Hepatocyte (in vitro differentiated cells): ENCODE data around the gene SETD7. TPM values are rescaled to one million over a fixed set of nuclear protein-coding genes. Genes with fewer than 3 reads are reported as not detected.

Source experiments
- DNase-seq: peaks from one replicate; pipeline ENCODE4 v3.0.0-alpha.2; 2016; ENCODE audit warnings: low spot score
- H2AFZ ChIP-seq: fragments of 200-600 bp; sonication (generic); 2 replicates; pipeline ENCODE4 v1.6.0; 2016; ENCODE audit warnings: antibody characterized with exemption, mild to moderate bottlenecking
- H3K27ac ChIP-seq: fragments of 200-600 bp; sonication (generic); 2 replicates; pipeline ENCODE4 v1.5.1; 2016; ENCODE audit warnings: mild to moderate bottlenecking
- H3K27me3 ChIP-seq: fragments of 200-600 bp; sonication (generic); 2 replicates; pipeline ENCODE4 v1.6.1; 2016
- H3K36me3 ChIP-seq: fragments of 200-600 bp; sonication (generic); replicated peaks from 2 replicates; pipeline ENCODE4 v1.5.1; 2016; ENCODE audit warnings: low read depth; ENCODE audit not compliant: insufficient read depth
- H3K4me1 ChIP-seq: fragments of 200-600 bp; sonication (generic); 2 replicates; pipeline ENCODE4 v1.5.1; 2016; ENCODE audit warnings: mild to moderate bottlenecking, moderate library complexity; ENCODE audit not compliant: insufficient read depth
- H3K4me2 ChIP-seq: fragments of 200-600 bp; sonication (generic); 2 replicates; pipeline ENCODE4 v1.6.0; 2016
- H3K4me3 ChIP-seq: fragments of 200-600 bp; sonication (generic); 2 replicates; pipeline ENCODE4 v1.5.1; 2016; ENCODE audit warnings: mild to moderate bottlenecking
- H3K79me2 ChIP-seq: fragments of 200-600 bp; sonication (generic); 2 replicates; pipeline ENCODE4 v1.6.0; 2017; ENCODE audit warnings: mild to moderate bottlenecking
- H3K9me2 ChIP-seq: fragments of 200-600 bp; sonication (generic); replicated peaks from 2 replicates; pipeline ENCODE4 v1.6.0; 2017; ENCODE audit warnings: mild to moderate bottlenecking; ENCODE audit not compliant: insufficient read depth
- H3K9me3 ChIP-seq: fragments of 200-600 bp; sonication (generic); 2 replicates; pipeline ENCODE4 v1.5.1; 2016; ENCODE audit warnings: low read depth, mild to moderate bottlenecking
- H4K20me1 ChIP-seq: fragments of 200-600 bp; sonication (generic); 2 replicates; pipeline ENCODE4 v1.6.0; 2016; ENCODE audit warnings: mild to moderate bottlenecking; ENCODE audit not compliant: insufficient read depth, poor library complexity, severe bottlenecking
- EZH2 ChIP-seq: fragments of 200-600 bp; sonication (generic); IDR thresholded peaks from 2 replicates; pipeline ENCODE4 v1.6.1; 2016; ENCODE audit warnings: antibody characterized with exemption, mild to moderate bottlenecking, borderline replicate concordance
- EZH2phosphoT487 ChIP-seq: fragments of 200-600 bp; sonication (generic); IDR thresholded peaks from one replicate; pipeline ENCODE4 v1.6.1; 2018; ENCODE audit warnings: antibody characterized with exemption, mild to moderate bottlenecking, low read depth, moderate library complexity; ENCODE audit not compliant: unreplicated experiment, severe bottlenecking
- WGBS: methylation state at CpG from one replicate; pipeline ENCODE4 v1.1.6; 2016; ENCODE audit warnings: low lambda C conversion rate; ENCODE audit errors: missing lambda C conversion rate; 5-methylcytosine and 5-hydroxymethylcytosine counted together
- polyA plus RNA-seq: library from polyadenylated mRNA; unstranded; fragments of >200 nt; fragmentation: Nextera tagmentation; extraction: Ambion mirVana; gene quantifications from 2 replicates; pipeline ENCODE4 v1.2.1, GENCODE V29; 2016
- total RNA-seq: library from RNA; depleted of rRNA; stranded (reverse); fragments of >200 nt; gene quantifications from 2 replicates; pipeline ENCODE4 v1.2.3, GENCODE V29; 2014
- TF ChIP-seq, protein P1 (sequence below): fragments of 200-600 bp; sonication (generic); IDR thresholded peaks from 2 replicates; pipeline ENCODE4 v1.5.1; 2016; ENCODE audit warnings: antibody characterized with exemption, mild to moderate bottlenecking; ENCODE audit not compliant: poor library complexity

SETD7 gene
- total and polyA plus RNA-seq, 2 experiments from 2014 or later, result 7.3 to 27.6 TPM

DNA sequence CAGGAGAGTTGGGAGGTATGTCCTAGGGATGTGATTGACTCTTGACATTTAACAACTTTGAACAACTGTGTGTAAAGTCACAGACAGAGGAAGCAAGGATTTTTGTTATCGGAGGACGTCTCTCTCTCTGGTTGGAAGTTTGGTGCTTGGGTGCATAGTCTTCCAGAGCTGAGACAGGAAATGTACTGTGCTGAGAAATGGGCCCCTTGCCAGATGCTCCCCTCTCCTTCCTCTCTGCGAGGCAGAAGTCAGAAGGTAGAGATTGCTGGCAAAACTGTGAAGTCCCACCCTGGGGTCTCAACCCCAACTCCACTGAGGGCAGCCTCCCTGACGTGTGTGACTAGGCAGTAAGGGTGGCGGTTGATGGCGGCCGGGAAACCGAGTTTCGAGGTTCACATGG lies 49.2 kb downstream of the SETD7 start:
- TF ChIP-seq EZH2phosphoT487 (no peak), EZH2 (no peak)
- TF ChIP-seq, protein P1, sequence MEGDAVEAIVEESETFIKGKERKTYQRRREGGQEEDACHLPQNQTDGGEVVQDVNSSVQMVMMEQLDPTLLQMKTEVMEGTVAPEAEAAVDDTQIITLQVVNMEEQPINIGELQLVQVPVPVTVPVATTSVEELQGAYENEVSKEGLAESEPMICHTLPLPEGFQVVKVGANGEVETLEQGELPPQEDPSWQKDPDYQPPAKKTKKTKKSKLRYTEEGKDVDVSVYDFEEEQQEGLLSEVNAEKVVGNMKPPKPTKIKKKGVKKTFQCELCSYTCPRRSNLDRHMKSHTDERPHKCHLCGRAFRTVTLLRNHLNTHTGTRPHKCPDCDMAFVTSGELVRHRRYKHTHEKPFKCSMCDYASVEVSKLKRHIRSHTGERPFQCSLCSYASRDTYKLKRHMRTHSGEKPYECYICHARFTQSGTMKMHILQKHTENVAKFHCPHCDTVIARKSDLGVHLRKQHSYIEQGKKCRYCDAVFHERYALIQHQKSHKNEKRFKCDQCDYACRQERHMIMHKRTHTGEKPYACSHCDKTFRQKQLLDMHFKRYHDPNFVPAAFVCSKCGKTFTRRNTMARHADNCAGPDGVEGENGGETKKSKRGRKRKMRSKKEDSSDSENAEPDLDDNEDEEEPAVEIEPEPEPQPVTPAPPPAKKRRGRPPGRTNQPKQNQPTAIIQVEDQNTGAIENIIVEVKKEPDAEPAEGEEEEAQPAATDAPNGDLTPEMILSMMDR, result no peak
- DNase-seq, result no peak
- Histone ChIP-seq H3K27ac (no peak overlapping the region), H3K4me1 (no peaks in the 10 kb centered on the region), H3K9me2 (no peaks in the 10 kb centered on the region), H3K79me2 (no peaks in the 10 kb centered on the region), H2AFZ (no peak overlapping the region), H4K20me1 (no peaks in the 10 kb centered on the region), H3K4me2 (no peak overlapping the region), H3K9me3 (no peaks in the 10 kb centered on the region), H3K27me3 (no peaks in the 10 kb centered on the region), H3K4me3 (no peak overlapping the region), H3K36me3 (no peaks in the 10 kb centered on the region)
- 94% methylated on average over 9 of the region's 9 CpGs for WGBS

GRCh38 chr4:139503622-139504166 lies 52.3 kb downstream of the SETD7 start:
- Histone ChIP-seq H4K20me1 (no peaks in the 10 kb centered on the region), H3K79me2 (no peaks in the 10 kb centered on the region), H3K9me2 (no peaks in the 10 kb centered on the region), H3K4me2 (no peak overlapping the region), H2AFZ (no peak overlapping the region), H3K27ac (no peak overlapping the region), H3K9me3 (no peaks in the 10 kb centered on the region), H3K4me1 (no peaks in the 10 kb centered on the region), H3K4me3 (no peak overlapping the region), H3K36me3 (no peaks in the 10 kb centered on the region), H3K27me3 (no peaks in the 10 kb centered on the region)
- TF ChIP-seq EZH2phosphoT487 (no peak), EZH2 (no peak)
- TF ChIP-seq, protein P1, result no peak
- no peak for DNase-seq

GRCh38 chr4:139501927-139502899 lies 53.8 kb downstream of the SETD7 start:
- no peaks in the 10 kb centered on the region for H4K20me1 ChIP-seq
- H2AFZ ChIP-seq, result no peak overlapping the region
- no peak for DNase-seq
- H3K79me2 ChIP-seq, result no peaks in the 10 kb centered on the region
- no peak for TF ChIP-seq EZH2
- TF ChIP-seq EZH2phosphoT487, result no peak
- TF ChIP-seq, protein P1, result no peak
- WGBS, result 81% methylated on average over 13 of the region's 13 CpGs
- no peaks in the 10 kb centered on the region for H3K4me1 ChIP-seq
- H3K27me3 ChIP-seq, result no peaks in the 10 kb centered on the region
- no peak overlapping the region for H3K27ac ChIP-seq
- H3K4me3 ChIP-seq, result no peak overlapping the region
- H3K36me3 ChIP-seq, result no peaks in the 10 kb centered on the region
- H3K9me2 ChIP-seq, result no peaks in the 10 kb centered on the region
- H3K4me2 ChIP-seq, result no peak overlapping the region
- H3K9me3 ChIP-seq, result no peaks in the 10 kb centered on the region
